A673 (cell line): ENCODE data around the gene MFAP5. TPM values are rescaled to one million over a fixed set of nuclear protein-coding genes. Genes with fewer than 3 reads are reported as not detected.

Experiments
- BruUV-seq: library from RNA; stranded (reverse); fragments of 400-500 nt; replicated peaks from 2 replicates; lab custom pipeline; 2021; lab: Mats Ljungman, UMichigan
- CTCF ChIA-PET: fragments of 300-600 bp; sonication (Branson Sonifier 250); formaldehyde crosslinking; loops from one replicate; lab custom pipeline; 2022; ENCODE audit warnings: antibody characterized with exemption; lab: Charles Lee
- POLR2A ChIA-PET: fragments of 300-600 bp; sonication (Branson Sonifier 250); formaldehyde crosslinking; loops from one replicate; lab custom pipeline; 2022; ENCODE audit warnings: antibody characterized with exemption; ENCODE audit not compliant: low non-redundant PET; lab: Charles Lee
- DNase-seq: peaks from one replicate; pipeline ENCODE4 v3.0.0-alpha.2; 2015; ENCODE audit warnings: low spot score
- H3K27ac ChIP-seq: fragments of 200-600 bp; sonication (generic); 2 replicates; pipeline ENCODE4 v1.5.1; 2016; ENCODE audit warnings: mixed run types, low read depth, mild to moderate bottlenecking, mixed read lengths, antibody characterized with exemption, low read length; ENCODE audit not compliant: poor library complexity, severe bottlenecking
- H3K27me3 ChIP-seq: fragments of 200-600 bp; sonication (generic); replicated peaks from 2 replicates; pipeline ENCODE4 v1.6.1; 2017; ENCODE audit warnings: mixed run types, low read depth, mild to moderate bottlenecking, mixed read lengths, antibody characterized with exemption, low read length; ENCODE audit not compliant: insufficient read depth, poor library complexity
- H3K36me3 ChIP-seq: fragments of 200-600 bp; sonication (generic); 2 replicates; pipeline ENCODE4 v1.6.1; 2016; ENCODE audit warnings: mixed run types, mild to moderate bottlenecking, mixed read lengths, antibody characterized with exemption, low read length; ENCODE audit not compliant: insufficient read depth, poor library complexity, severe bottlenecking
- H3K4me1 ChIP-seq: fragments of 200-600 bp; sonication (generic); 2 replicates; pipeline ENCODE4 v1.6.1; 2017; ENCODE audit warnings: mixed run types, mild to moderate bottlenecking, mixed read lengths, antibody characterized with exemption, low read length; ENCODE audit not compliant: insufficient read depth, poor library complexity, severe bottlenecking
- H3K4me3 ChIP-seq: fragments of 200-600 bp; sonication (generic); 2 replicates; pipeline ENCODE4 v1.5.1; 2016; ENCODE audit warnings: low read depth, mixed run types, mild to moderate bottlenecking, mixed read lengths, low read length; ENCODE audit not compliant: poor library complexity, severe bottlenecking
- H3K9me3 ChIP-seq: fragments of 200-600 bp; sonication (generic); 2 replicates; pipeline ENCODE4 v1.6.1; 2016; ENCODE audit warnings: mixed run types, low read depth, mild to moderate bottlenecking, mixed read lengths, antibody characterized with exemption, low read length; ENCODE audit not compliant: poor library complexity, severe bottlenecking
- EZH2 ChIP-seq: fragments of 200-600 bp; sonication (generic); IDR thresholded peaks from 2 replicates; pipeline ENCODE4 v1.6.1; 2017; ENCODE audit warnings: borderline replicate concordance, low read depth, mild to moderate bottlenecking, mixed read lengths, antibody characterized with exemption, low read length; ENCODE audit not compliant: poor library complexity, severe bottlenecking
- intact Hi-C: fragments of 100-400 bp; cut with micrococcal nuclease; formaldehyde crosslinking; loops from one replicate; pipeline ENCODE4 v1.10.0; 2022; ENCODE audit not compliant: unreplicated experiment
- total RNA-seq: library from RNA; stranded (reverse); gene quantifications from 2 replicates; pipeline ENCODE4 v1.2.3, GENCODE V29; 2021
- TF ChIP-seq, protein P1 (sequence below): fragments of 300-800, 200-600 bp; sonication (generic); conservative IDR thresholded peaks from 2 replicates; pipeline ENCODE4 v1.5.1; 2017; ENCODE audit warnings: low read depth, mild to moderate bottlenecking, antibody characterized with exemption, low read length, moderate library complexity, mixed read lengths

MFAP5 gene
- total RNA-seq, 1 experiment from 2014 or later: 1.7 TPM

DNA sequence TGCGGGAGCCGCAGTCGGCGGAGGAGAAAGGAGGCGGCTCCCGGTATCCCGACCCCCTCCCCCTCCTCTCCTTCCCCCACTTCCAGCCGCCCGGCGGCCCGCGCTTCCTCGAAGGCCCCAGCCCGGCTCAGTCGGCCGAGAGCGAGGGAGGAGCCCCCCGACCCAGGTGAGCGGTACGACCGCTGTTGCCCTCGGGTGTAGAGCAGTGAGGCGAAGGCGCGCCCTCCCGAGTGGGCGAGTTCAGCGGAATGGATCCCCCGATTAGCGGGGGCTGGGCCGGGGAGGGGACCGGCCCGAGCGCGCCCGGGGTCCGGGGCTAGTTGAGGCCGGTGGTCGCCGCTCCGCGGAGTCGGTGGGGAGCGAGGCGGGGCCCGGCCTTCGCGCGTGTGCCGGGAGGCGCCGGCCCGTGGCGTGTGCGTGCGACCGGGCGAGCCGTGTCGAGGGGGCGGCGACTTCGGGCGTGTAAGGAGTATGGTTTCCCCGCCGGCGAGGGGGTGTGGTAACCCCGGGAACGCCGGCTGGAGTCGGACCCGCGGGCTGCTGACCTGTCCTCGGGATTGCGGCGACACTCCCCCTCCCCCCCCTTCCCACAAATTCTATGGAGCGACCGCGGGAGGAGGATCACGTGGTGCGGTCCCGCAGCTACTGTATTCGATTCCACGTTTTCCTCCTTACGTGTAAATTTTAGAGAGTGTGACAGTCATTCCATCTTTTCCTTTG is 35.7 kb upstream of the MFAP5 start:
- Histone ChIP-seq H3K27ac (peak overlapping the region; percentile 87), H3K36me3 (peaks cover 5% of the 10 kb centered on the region), H3K4me1 (peaks cover 27% of the 10 kb centered on the region), H3K4me3 (peak overlapping the region; percentile 92), H3K9me3 (no peaks in the 10 kb centered on the region), H3K27me3 (no peaks in the 10 kb centered on the region)
- peak; percentile 38 for DNase-seq
- no TSS peak for BruUV-seq
- POLR2A ChIA-PET: interaction anchor here (0.7 kb wide), 2 partner anchors 11 to 1065 kb away, joined by 4 to 5 read pairs; no protein-coding TSS in a partner anchor
- CTCF ChIA-PET: interaction anchor here (0.6 to 0.9 kb wide), 3 partner anchors 11 to 113 kb away, joined by 3 read pairs; no protein-coding TSS in a partner anchor
- intact Hi-C loops: no loop called here
- no peak for TF ChIP-seq EZH2
- TF ChIP-seq, protein P1, sequence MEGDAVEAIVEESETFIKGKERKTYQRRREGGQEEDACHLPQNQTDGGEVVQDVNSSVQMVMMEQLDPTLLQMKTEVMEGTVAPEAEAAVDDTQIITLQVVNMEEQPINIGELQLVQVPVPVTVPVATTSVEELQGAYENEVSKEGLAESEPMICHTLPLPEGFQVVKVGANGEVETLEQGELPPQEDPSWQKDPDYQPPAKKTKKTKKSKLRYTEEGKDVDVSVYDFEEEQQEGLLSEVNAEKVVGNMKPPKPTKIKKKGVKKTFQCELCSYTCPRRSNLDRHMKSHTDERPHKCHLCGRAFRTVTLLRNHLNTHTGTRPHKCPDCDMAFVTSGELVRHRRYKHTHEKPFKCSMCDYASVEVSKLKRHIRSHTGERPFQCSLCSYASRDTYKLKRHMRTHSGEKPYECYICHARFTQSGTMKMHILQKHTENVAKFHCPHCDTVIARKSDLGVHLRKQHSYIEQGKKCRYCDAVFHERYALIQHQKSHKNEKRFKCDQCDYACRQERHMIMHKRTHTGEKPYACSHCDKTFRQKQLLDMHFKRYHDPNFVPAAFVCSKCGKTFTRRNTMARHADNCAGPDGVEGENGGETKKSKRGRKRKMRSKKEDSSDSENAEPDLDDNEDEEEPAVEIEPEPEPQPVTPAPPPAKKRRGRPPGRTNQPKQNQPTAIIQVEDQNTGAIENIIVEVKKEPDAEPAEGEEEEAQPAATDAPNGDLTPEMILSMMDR: no peak

DNA sequence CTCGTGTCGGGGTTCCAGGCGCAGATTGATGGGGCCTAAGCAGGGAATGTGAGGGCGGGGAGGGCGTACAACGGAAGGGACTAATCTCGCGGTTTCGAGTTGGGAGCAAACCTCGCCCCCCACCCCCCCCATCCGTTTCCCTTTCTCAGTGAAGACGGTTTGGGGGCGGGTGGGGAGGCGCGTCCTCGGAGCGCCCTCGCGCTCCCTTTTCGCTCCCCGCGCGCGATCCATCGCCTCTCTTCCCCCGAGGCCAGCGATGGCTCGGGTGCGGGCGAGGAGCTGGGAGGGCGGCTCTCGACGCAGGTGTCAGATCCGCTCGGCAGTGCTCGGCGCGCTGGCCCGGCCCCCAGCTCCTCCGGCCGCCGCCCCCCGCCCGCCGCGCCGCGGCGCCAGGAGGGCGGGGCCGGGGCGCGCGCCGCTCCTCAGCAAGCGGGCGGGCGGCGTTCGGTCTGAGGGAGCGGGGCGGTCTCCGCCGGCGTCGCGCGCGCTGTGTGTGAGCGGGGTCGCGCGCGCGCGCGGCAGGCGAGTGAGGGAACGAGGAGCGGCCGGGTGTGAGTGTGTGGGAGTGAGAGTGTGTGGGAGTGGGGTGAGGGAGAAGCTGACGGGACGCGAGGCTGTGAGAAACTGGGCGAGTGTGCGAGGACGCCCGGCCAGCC is 35.0 kb upstream of the MFAP5 start, which contains the start of gene RIMKLB:
Gene RIMKLB (plus strand): TSS at position 516 of the 656 bp plus-strand sequence. CDS start 15,876 bp downstream, outside the sequence.
- Histone ChIP-seq H3K4me1 (peaks cover 33% of the 10 kb centered on the region), H3K9me3 (no peaks in the 10 kb centered on the region), H3K27ac (peak within 1 kb of the TSS; percentile 87), H3K36me3 (peaks cover 5% of the 10 kb centered on the region), H3K4me3 (peak within 1 kb of the TSS; percentile 92), H3K27me3 (no peaks in the 10 kb centered on the region)
- ChIA-PET CTCF (interaction anchor here (0.6 to 0.9 kb wide), 3 partner anchors 10 to 113 kb away, joined by 3 read pairs; no protein-coding TSS in a partner anchor), POLR2A (interaction anchor here (0.6 to 0.7 kb wide), 2 partner anchors 10 to 1065 kb away, joined by 4 to 24 read pairs; no protein-coding TSS in a partner anchor)
- no TSS peak for BruUV-seq
- intact Hi-C loops: no loop called here
- TF ChIP-seq EZH2: no peak
- TF ChIP-seq, protein P1: no peak
- peak; percentile 87 for DNase-seq

DNA sequence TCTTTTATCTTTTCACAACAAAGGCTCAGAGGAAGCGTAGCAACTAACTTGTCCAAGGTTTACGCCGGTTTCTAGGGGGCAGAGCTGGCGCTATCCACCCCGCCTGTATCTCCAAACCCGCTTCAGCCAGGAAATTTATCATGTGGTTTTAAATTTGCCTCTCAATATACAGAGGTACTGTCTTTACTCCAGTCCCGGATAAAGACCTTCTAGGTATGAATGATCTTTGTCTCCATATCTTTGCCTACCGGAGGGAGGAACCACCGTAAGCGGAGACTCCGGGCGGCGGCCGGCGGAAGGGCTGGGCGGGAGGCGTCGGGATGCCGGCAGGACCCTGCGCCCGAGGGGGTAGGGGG is 34.5 kb upstream of the MFAP5 start:
- peaks cover 5% of the 10 kb centered on the region for H3K36me3 ChIP-seq
- TF ChIP-seq, protein P1: no peak
- no peak for TF ChIP-seq EZH2
- H3K27ac ChIP-seq: peak overlapping the region; percentile 67
- POLR2A ChIA-PET: interaction anchor here (0.6 kb wide), 1 partner anchor 9 kb away, joined by 24 read pairs; no protein-coding TSS in a partner anchor
- no peaks in the 10 kb centered on the region for H3K9me3 ChIP-seq
- peak overlapping the region; percentile 92 for H3K4me3 ChIP-seq
- H3K4me1 ChIP-seq: peaks cover 38% of the 10 kb centered on the region
- DNase-seq: peak; percentile 42
- BruUV-seq: no TSS peak
- CTCF ChIA-PET: no interaction called here
- no peaks in the 10 kb centered on the region for H3K27me3 ChIP-seq
- intact Hi-C loops: no loop called here
